ENCODE measurements around the gene PTPN7.

DNA sequence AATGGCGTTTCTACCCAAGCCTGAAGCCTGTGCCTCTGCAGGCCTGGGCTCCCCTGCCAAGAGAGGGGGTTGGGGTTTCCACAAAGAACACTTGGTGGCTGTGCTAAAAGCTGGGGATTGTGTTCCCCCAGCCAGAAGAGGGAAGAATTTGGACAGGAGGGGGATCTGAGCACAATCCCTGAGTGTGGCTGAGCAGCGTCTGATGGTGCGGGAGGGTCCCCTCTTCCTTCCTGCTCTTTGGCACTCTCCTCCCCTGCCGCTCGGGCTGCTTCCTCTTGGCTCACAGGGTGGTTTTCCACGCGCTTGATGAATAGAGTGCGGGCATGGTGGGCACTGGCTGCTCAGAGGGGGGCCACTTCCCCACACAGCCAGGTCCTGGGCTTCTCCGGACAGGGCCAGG lies 34.0 kb downstream of the PTPN7 start:
- TF ChIP-seq, protein P1, sequence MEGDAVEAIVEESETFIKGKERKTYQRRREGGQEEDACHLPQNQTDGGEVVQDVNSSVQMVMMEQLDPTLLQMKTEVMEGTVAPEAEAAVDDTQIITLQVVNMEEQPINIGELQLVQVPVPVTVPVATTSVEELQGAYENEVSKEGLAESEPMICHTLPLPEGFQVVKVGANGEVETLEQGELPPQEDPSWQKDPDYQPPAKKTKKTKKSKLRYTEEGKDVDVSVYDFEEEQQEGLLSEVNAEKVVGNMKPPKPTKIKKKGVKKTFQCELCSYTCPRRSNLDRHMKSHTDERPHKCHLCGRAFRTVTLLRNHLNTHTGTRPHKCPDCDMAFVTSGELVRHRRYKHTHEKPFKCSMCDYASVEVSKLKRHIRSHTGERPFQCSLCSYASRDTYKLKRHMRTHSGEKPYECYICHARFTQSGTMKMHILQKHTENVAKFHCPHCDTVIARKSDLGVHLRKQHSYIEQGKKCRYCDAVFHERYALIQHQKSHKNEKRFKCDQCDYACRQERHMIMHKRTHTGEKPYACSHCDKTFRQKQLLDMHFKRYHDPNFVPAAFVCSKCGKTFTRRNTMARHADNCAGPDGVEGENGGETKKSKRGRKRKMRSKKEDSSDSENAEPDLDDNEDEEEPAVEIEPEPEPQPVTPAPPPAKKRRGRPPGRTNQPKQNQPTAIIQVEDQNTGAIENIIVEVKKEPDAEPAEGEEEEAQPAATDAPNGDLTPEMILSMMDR (conservative IDR thresholded peaks at IDR 0.05; ENCODE audit: low read depth, low read length) = no peak
- no peak for TF ChIP-seq EZH2phosphoT487 (IDR thresholded peaks at IDR 0.05; ENCODE audit: borderline replicate concordance, low read length)

All from PC-3 (cell line).